Endothelial cell of umbilical vein (primary cell): ENCODE results near the gene ENO4.

Experiments used
- CTCF ChIP-seq, 2 donors: IDR thresholded peaks; 1 replicate in 1 of 2; 2 replicates in 1 of 2; pipeline ENCODE4 v1.5.1; 2011; ENCODE audit warnings: low read length in 2 of 2, mild to moderate bottlenecking in 2 of 2, moderate library complexity in 2 of 2, control low read depth in 1 of 2, inconsistent platforms in 1 of 2, low read depth in 1 of 2; ENCODE audit not compliant: insufficient read depth in 1 of 2; ENCODE audit errors: extremely low read depth in 1 of 2
- EZH2 ChIP-seq: IDR thresholded peaks from 2 replicates; pipeline ENCODE4 v1.6.1; 2012; ENCODE audit warnings: borderline replicate concordance, low read depth, mild to moderate bottlenecking, moderate library complexity, low read length, inconsistent platforms; ENCODE audit not compliant: severe bottlenecking
- GATA2 ChIP-seq: IDR thresholded peaks from 2 replicates; pipeline ENCODE4 v1.7.0; 2011; ENCODE audit warnings: low read depth, mild to moderate bottlenecking, moderate library complexity, mixed read lengths, low read length; ENCODE audit not compliant: insufficient read length, insufficient read depth
- JUN ChIP-seq: IDR thresholded peaks from 2 replicates; pipeline ENCODE4 v1.6.1; 2011; ENCODE audit warnings: borderline replicate concordance, low read depth; ENCODE audit not compliant: insufficient read length, insufficient read depth
- MAX ChIP-seq: IDR thresholded peaks from 2 replicates; pipeline ENCODE4 v1.6.1; 2011; ENCODE audit not compliant: insufficient read depth, insufficient read length
- POLR2A ChIP-seq: IDR thresholded peaks from 2 replicates; pipeline ENCODE4 v1.6.1; 2012; ENCODE audit warnings: low read depth, mild to moderate bottlenecking, control low read depth, low read length
- POLR2AphosphoS5 ChIP-seq: IDR thresholded peaks from 2 replicates; pipeline ENCODE4 v1.6.1; 2012; ENCODE audit warnings: low read depth, mild to moderate bottlenecking, control low read depth, low read length, moderate library complexity; ENCODE audit not compliant: insufficient read depth

- TF ChIP-seq CTCF (IDR thresholded peaks at IDR 0.05; ENCODE audit: extremely low read depth in 1 of 2, insufficient read depth in 1 of 2, low read depth in 1 of 2, low read length in 2 of 2) (no peak), POLR2A (no peak), EZH2 (no peak), POLR2AphosphoS5 (no peak), JUN (no peak), GATA2 (no peak), MAX (no peak)
Measured at GRCh38 chr10:116866066-116866465, 16.8 kb downstream of the ENO4 start.
